HG03565 (cell line): ENCODE measurements around the gene NPC1L1.
"Not testable (repeated sequence)": the region's sequence is repeated elsewhere in the genome, so short reads cannot be mapped to it uniquely, and the experiment has no call there.

Experiments
- ATAC-seq: cut with Tn5 transposase; IDR thresholded peaks from one replicate; pipeline ENCODE4 v1.9.1; 2021; ENCODE audit warnings: mild to moderate bottlenecking, moderate library complexity; ENCODE audit not compliant: unreplicated experiment

The NPC1L1 gene

DNA sequence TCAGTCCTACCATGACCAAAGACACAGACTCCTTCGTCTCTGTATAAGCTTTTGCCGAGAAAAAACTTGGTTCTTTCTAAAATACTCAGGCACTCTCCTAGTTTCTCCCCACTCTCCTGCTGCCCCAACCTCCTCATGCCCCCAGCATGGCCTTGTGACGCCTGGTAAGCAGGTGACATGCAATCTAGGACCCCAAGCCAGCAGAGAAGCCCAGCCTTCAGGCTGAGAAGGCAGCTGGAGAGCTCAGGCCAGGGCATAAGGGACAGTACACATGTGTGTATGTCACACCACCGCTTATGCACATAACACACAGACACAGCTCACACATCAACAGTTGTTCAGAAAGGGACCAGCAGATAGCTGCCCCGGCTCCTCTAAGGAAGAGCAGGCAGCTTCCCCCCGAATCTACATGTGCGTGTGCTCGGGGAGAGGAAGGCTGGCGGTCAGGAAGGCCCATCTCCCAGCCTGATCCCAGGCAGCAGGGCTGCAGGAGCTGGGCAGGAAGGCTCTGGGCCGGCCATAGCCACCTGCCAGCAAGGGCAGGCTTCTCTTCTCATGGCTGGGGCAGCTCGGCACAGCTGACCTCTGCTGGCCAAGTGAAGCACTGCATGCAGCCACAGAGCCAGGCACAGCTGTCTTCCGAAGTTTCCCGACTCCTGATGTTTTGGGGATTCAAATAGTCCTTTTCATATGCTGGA, 24.1 kb upstream of the NPC1L1 start:
- no peak for ATAC-seq

- no peak for ATAC-seq
These were observed 23.5 kb upstream of the NPC1L1 start for GRCh38 chr7:44564606-44565005.

GRCh38 chr7:44563171-44563679, 22.1 kb upstream of the NPC1L1 start:
- ATAC-seq = no peak

DNA sequence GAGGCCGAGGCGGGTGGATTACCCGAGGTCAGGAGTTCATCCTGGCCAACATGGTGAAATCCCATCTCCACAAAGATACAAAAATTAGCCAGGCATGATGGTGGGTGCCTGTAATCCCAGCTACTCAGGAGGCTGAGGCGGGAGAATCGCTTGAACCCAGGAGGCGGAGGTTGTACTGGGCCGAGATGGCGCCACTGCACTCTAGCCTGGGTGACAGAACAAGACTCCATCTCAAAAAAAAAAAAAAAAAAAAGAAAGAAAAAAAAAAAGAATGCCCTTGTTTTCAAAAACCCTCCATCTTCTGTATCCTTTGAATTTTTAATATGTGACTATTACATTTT, 21.5 kb upstream of the NPC1L1 start:
- ATAC-seq = not testable (repeated sequence)

GRCh38 chr7:44561962-44562621, 21.0 kb upstream of the NPC1L1 start:
- ATAC-seq = no peak

GRCh38 chr7:44561481-44561880, 20.4 kb upstream of the NPC1L1 start:
- ATAC-seq = no peak

- no peak for ATAC-seq
These were observed 18.4 kb upstream of the NPC1L1 start for GRCh38 chr7:44559485-44559884.

GRCh38 chr7:44557485-44557884, 16.4 kb upstream of the NPC1L1 start:
- ATAC-seq = no peak

DNA sequence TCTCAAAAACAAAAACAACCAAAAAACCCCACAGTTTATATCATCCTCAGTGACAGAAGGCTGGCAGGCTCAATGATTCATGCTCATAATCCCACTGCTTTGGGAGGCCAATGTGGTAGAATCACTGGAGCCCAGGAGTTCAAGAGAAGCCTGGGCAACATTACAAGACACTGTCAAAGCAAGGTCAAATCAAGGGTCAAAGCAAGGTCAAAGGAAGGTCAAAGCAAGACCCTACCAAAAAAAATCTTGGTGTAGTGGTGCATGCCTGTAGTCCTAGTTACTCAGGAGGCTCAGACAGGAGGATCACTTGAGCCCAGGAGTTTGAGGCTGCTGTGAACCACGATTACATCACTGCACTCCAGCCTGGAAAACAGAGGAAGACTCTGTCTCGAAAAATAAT, 14.2 kb upstream of the NPC1L1 start:
- ATAC-seq = no peak

DNA sequence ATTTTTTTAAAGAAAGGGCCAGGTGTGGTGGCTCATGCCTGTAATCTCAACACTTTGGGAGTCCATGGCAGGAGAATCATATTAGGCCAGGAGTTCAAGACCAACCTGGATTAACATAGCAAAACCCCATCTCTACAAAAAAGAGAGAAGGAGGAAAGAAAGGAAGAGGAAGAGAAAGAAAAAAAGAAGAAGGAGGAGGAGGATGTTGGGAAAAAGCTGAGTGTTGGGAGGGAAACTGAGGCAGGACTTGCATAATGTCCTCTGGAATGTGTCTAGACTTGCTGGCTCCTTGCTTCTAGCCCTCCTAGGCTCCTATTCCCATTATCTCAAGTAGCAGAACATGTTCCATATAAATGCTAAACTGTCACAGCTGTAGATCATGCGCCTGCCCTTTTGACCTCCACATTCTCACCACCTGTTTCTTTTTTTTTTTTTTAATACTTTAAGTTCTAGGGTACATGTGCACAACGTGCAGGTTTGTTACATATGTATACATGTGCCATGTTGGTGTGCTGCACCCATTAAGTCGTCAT, 11.4 kb upstream of the NPC1L1 start:
- not testable (repeated sequence) for ATAC-seq

DNA sequence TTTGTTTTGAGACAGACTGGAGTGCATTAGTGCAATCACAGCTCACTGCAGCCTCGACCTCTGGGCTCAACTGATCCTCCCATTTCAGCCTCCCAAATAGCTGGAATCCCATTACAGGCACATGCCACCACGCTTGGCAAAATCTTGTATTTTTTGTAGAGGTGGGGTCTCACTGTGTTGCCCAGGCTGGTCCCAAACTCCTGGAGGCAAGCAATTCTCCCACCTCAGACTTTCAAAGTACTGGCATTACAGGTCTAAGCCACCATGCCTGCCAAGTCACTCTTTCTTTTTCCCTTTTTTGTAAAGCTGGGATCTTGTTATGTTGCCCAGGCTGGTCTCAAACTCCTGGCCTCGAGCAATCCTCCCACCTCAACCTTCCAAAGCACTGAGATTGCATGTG, 8.3 kb upstream of the NPC1L1 start:
- no peak for ATAC-seq

- ATAC-seq = no peak
These were observed 7.8 kb upstream of the NPC1L1 start for GRCh38 chr7:44548893-44549292.

DNA sequence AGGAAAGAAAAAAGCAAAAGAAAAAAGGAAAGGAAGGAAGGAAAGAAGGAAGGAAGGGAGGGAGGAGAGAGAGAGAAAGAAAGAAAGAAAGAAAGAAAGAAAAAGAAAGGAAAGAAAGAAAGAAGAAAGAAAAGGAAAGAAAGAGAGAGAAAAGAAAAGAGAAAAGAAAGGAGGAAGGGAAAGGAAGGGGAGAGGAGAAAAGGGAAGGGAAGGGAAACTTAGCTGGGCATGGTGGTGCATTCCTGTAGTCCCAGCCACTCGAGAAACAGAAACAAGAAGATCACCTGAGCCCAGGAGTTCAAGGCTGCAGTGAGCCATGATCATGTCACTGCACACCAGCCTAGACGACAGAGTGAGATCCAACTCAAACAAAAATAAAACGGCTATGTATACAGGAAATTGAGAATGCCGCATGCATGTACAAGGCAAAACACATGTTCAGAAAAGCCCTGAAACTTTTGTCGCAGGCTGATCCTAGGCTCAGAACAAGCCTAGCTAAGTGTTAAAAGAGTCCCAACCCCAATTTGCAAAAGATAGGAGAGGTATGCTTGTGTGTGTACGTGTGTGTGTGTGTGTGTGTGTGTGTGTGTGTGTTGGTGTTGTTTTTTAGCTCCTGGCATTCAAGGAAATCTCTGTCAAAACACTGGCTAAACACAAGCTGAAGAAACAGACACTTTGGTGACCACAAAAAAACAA, 6.6 kb upstream of the NPC1L1 start:
- no peak for ATAC-seq

GRCh38 chr7:44541876-44542610, 913 bp upstream of the NPC1L1 start:
- no peak for ATAC-seq

DNA sequence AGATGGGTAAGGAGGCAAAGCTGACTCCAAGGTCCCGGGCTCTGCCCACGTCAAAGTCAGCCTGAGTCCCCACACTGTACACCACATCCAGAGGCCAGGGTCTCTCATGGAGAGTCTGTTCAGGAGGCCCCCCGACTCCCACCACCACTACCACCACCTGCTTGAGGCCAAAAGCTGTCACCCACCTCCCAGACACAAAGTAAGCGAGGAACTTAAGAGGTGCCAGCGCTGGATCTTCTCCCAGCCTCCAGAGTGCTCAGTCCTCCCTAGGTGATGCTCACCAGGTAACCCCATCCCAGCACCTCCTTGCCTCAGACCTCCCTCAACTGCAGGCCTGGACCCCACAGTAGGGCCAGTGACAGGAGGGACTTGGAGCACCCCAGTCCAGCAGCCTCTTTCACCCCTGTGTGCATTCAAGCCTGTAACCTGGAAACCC, 520 bp downstream of the NPC1L1 start:
- ATAC-seq = no peak

DNA sequence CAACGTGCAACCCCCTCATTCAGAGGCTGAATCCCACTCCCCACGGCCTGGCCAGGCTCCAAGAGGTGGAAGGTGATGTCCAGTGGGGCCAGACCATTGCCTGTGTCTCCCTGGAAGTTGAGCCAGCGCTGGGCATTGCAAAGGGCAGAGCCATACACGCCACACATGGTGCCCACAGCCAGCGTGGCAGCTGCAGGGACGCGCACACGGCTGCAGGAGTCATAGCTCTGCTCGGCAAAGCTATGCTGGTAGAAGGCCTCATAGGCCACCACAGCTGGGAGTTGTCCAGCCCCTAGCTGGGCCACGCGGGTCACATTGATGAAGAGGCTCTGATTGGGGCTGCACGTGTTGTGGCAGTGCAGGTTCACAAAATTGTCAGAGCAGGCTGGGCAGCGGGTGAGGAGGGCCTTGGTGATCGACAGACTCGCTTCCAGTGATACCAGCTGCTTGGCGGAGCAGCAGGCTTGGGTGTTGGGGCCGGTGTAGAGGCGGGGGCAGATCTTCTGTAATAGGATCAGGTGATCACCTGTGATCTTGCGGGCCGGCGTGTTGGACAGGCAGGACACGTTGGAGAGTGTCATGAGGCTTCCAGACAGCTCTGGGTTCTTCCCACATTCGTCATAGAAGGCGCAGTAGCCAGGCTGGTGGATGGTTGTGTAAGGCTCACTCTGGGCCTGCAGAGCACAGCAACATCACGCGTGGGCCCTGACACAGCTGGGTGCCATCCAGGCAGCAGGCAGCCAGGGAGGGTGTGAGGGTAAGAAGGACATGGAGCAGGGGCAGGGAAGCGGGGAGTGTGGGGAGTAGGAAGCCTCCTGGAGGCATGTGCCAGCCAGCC, 1.2 kb downstream of the NPC1L1 start:
- no peak for ATAC-seq

DNA sequence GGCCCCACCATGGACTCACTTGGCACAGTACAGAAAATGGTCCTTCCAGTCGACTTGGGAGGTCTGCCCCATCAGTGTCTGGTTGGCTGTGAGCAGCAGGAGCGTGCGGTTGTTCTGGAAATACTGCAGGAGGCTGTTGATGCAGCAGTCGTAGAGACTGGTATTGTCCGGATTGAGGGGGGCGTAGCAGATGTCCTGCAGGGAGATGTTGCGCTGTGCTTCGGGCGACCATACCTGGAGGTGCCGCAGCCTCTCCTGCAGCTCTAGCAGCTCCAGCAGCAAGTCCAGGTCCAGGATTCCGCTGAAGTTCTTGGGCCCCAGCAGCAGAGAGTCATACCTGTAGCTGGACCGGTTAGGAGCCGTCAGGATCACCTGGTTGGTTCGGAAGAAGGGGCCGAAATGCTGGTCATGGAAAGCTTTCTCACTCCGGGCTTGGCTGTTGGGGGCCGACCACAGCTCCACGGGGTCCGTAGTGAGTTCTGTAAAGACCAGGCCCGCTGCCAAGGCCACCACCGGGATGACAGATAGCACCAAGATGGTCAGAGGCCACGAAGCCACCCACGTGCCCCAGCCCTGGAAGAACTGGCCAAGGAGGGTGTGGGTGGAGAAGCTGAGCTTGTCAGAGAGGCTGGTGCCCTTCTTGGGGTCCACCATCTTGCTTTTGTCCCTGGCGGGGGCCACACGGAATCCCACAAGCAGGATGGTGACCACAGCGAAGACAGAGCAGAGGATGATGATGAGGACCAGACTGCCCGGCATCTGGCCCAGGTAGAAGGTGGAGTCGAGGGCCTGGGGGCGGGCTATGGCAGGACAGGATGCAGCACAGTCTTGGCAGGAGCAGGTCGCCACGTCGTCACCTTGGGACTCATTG, 2.1 kb downstream of the NPC1L1 start:
- no peak for ATAC-seq

- ATAC-seq = no peak
These were observed 2.9 kb downstream of the NPC1L1 start for GRCh38 chr7:44538093-44538797.

- no peak for ATAC-seq
These were observed 3.7 kb downstream of the NPC1L1 start for GRCh38 chr7:44537442-44537841.
